Posterior cingulate gyrus (tissue), 11 donors: ENCODE measurements around the gene FOXI3.

Experiments
- DNase-seq, 10 donors: peaks; one replicate each; pipeline versions ENCODE4 v3.0.0 to v3.0.0-alpha.2; 2020 to 2021; ENCODE audit warnings: mixed read lengths in 3 of 10
- intact Hi-C: fragments of 100-400 bp; cut with DNase I; formaldehyde crosslinking; loops from one replicate; pipeline ENCODE4 v1.15.1; 2023

Gene FOXI3

GRCh38 chr2:88452565-88452905 is at the start of gene FOXI3:
TSS of gene FOXI3 (minus strand) at chr2:88452693. CDS start at chr2:88452535, 158 bp downstream.
- intact Hi-C loops, result no loop called here
- DNase-seq, result peak in 1 of 10 donors; percentile 82

GRCh38 chr2:88500691-88501090 is 48.2 kb upstream of the FOXI3 start:
- DNase-seq, result no peak
- intact Hi-C loops, result no loop called here

- DNase-seq, result no peak
- intact Hi-C loops, result no loop called here
These were observed 46.7 kb upstream of the FOXI3 start for GRCh38 chr2:88499204-88499603.

- peak in 1 of 10 donors; percentile 45 for DNase-seq
- intact Hi-C loops, result no loop called here
These were observed 41.0 kb upstream of the FOXI3 start for GRCh38 chr2:88493481-88493880.

- DNase-seq, result no peak
- intact Hi-C loops, result no loop called here
These were observed 39.5 kb upstream of the FOXI3 start for GRCh38 chr2:88492002-88492401.

GRCh38 chr2:88489181-88489580 is 36.7 kb upstream of the FOXI3 start:
- intact Hi-C loops, result no loop called here
- no peak for DNase-seq

GRCh38 chr2:88483200-88483599 is 30.7 kb upstream of the FOXI3 start:
- intact Hi-C loops, result no loop called here
- DNase-seq, result no peak

- no peak for DNase-seq
- intact Hi-C loops, result no loop called here
These were observed 29.3 kb upstream of the FOXI3 start for GRCh38 chr2:88481691-88482336.

GRCh38 chr2:88472811-88473210 is 20.3 kb upstream of the FOXI3 start:
- intact Hi-C loops, result no loop called here
- DNase-seq, result no peak

GRCh38 chr2:88471083-88471942 is 18.8 kb upstream of the FOXI3 start:
- no peak for DNase-seq
- intact Hi-C loops, result no loop called here

- intact Hi-C loops, result no loop called here
- DNase-seq, result no peak
These were observed 17.0 kb upstream of the FOXI3 start for GRCh38 chr2:88469202-88470114.

GRCh38 chr2:88464153-88464552 is 11.7 kb upstream of the FOXI3 start:
- intact Hi-C loops, result no loop called here
- no peak for DNase-seq

GRCh38 chr2:88458633-88459032 is 6.1 kb upstream of the FOXI3 start:
- intact Hi-C loops, result no loop called here
- DNase-seq, result no peak

- no peak for DNase-seq
- intact Hi-C loops, result no loop called here
These were observed 588 bp upstream of the FOXI3 start for GRCh38 chr2:88452980-88453582.

- intact Hi-C loops, result no loop called here
- DNase-seq, result peak in 1 of 10 donors; percentile 76
These were observed 505 bp downstream of the FOXI3 start for GRCh38 chr2:88451811-88452564.

- intact Hi-C loops, result no loop called here
These were observed 1.3 kb downstream of the FOXI3 start for GRCh38 chr2:88450925-88451810.

GRCh38 chr2:88450186-88450585 is 2.3 kb downstream of the FOXI3 start:
- DNase-seq, result no peak

More at GRCh38 chr2:88450925-88451810, 1.3 kb downstream of the FOXI3 start:
- peak in 1 of 10 donors; percentile 32 for DNase-seq

GRCh38 chr2:88448248-88448647 is 4.2 kb downstream of the FOXI3 start:
- peak in 1 of 10 donors; percentile 42 for DNase-seq
- intact Hi-C loops, result no loop called here

More at GRCh38 chr2:88450186-88450585, 2.3 kb downstream of the FOXI3 start:
- intact Hi-C loops, result no loop called here
